ENCODE results near the gene USP3. TPM values are rescaled to one million over a fixed set of nuclear protein-coding genes. Genes with fewer than 3 reads are reported as not detected.

USP3 gene
- total and polyA plus RNA-seq, 9 of the 15 experiments (the other 6 are each of a cell fraction or from before 2014, with no cell fraction given), result 17.3 to 54.3 (median 34.8) TPM

- TF ChIP-seq ZNF398 (CRISPR knock-in tag; IDR thresholded peaks at IDR 0.05) (no peak), MCM3 (IDR thresholded peaks at IDR 0.05) (no peak), ELF2 (CRISPR knock-in tag; IDR thresholded peaks at IDR 0.05) (no peak), HMBOX1 (IDR thresholded peaks at IDR 0.05) (peak; percentile 92), ESRRA (IDR thresholded peaks at IDR 0.05; ENCODE audit: borderline replicate concordance, low read depth) (peak; percentile 15; the same call in 1 of the 2 replicates), ZNF407 (IDR thresholded peaks at IDR 0.05; ENCODE audit: low read depth) (no peak), RCOR1 (IDR thresholded peaks at IDR 0.05; ENCODE audit: borderline replicate concordance in 1 of 2, low read depth in 2 of 2, low read length in 2 of 2) (0 out of 4 replicates have a peak, but pooled peaks of 1 of the 2 experiments have one; percentile 45), THRB (CRISPR knock-in tag; conservative IDR thresholded peaks at IDR 0.05) (no peak), ZFP36 (IDR thresholded peaks at IDR 0.05; ENCODE audit: low read depth, low read length, partially characterized antibody) (peak; percentile 95), IRF9 (tag; IDR thresholded peaks at IDR 0.05) (no peak), MTA1 (IDR thresholded peaks at IDR 0.05; ENCODE audit: borderline replicate concordance) (peak; percentile 21; the same call in 1 of the 2 replicates), EP300 (IDR thresholded peaks at IDR 0.05; ENCODE audit: low read length) (peak; percentile 45), PURB (CRISPR knock-in tag; IDR thresholded peaks at IDR 0.05; ENCODE audit: low read depth) (no peak)
Observed at GRCh38 chr15:63497642-63498467, 6.5 kb upstream of the USP3 start (continued).

All from K562 (cell line).